SK-N-SH treated with all-trans-retinoic acid at 6 μM for 48 hours (cell line): ENCODE data around the gene IFNA2.

ENCODE experiments used
- ATAC-seq: fragments of 200-7000 bp; cut with Tn5 transposase; 3 replicates; pipeline ENCODE4 v1.9.1; 2020; ENCODE audit warnings: mild to moderate bottlenecking, moderate library complexity
- ARNTL ChIP-seq: fragments of 450-650 bp; formaldehyde crosslinking; IDR thresholded peaks from 2 replicates; pipeline ENCODE4 v1.5.0; 2020; ENCODE audit warnings: low read depth, mild to moderate bottlenecking, moderate library complexity, borderline replicate concordance
- BACH2 ChIP-seq: fragments of 250-450 bp; sonication (Bioruptor Pico); IDR thresholded peaks from 2 replicates; pipeline ENCODE4 v1.9.0; 2021; ENCODE audit warnings: mild to moderate bottlenecking, borderline replicate concordance
- CREB5 ChIP-seq: fragments of 250-450 bp; sonication (Bioruptor Pico); IDR thresholded peaks from 2 replicates; pipeline ENCODE4 v1.5.1; 2020; ENCODE audit warnings: low read depth, mild to moderate bottlenecking, moderate library complexity
- CSDC2 ChIP-seq: fragments of 250-450 bp; sonication (Bioruptor Pico); IDR thresholded peaks from 2 replicates; pipeline ENCODE4 v1.5.0; 2020; ENCODE audit warnings: mild to moderate bottlenecking, moderate library complexity
- CSRNP3 ChIP-seq: fragments of 250-450 bp; sonication (Bioruptor Pico); IDR thresholded peaks from 2 replicates; pipeline ENCODE4 v1.5.1; 2021; ENCODE audit warnings: mild to moderate bottlenecking, moderate library complexity
- ESRRG ChIP-seq: fragments of 250-450 bp; sonication (Bioruptor Pico); IDR thresholded peaks from 2 replicates; pipeline ENCODE4 v1.6.1; 2021; ENCODE audit warnings: mild to moderate bottlenecking
- ISL1 ChIP-seq: fragments of 250-450 bp; sonication (Bioruptor Pico); IDR thresholded peaks from 2 replicates; pipeline ENCODE4 v2.1.2; 2022; ENCODE audit warnings: mild to moderate bottlenecking, moderate library complexity
- OSR1 ChIP-seq: fragments of 250-450 bp; sonication (Bioruptor Pico); IDR thresholded peaks from 2 replicates; pipeline ENCODE4 v1.8.0; 2022; ENCODE audit warnings: moderate library complexity, mild to moderate bottlenecking, inconsistent platforms
- PPARA ChIP-seq: fragments of 250-450 bp; sonication (Bioruptor Pico); IDR thresholded peaks from 2 replicates; pipeline ENCODE4 v1.5.0; 2020; ENCODE audit warnings: mild to moderate bottlenecking, borderline replicate concordance
- RARB ChIP-seq: fragments of 250-450 bp; sonication (Bioruptor Pico); IDR thresholded peaks from 2 replicates; pipeline ENCODE4 v1.8.0; 2021; ENCODE audit warnings: mild to moderate bottlenecking, moderate library complexity
- TOX ChIP-seq: fragments of 250-450 bp; sonication (Bioruptor Pico); IDR thresholded peaks from 2 replicates; pipeline ENCODE4 v1.8.0; 2021; ENCODE audit warnings: mild to moderate bottlenecking, moderate library complexity, borderline replicate concordance
- ZC3H10 ChIP-seq: fragments of 250-450 bp; sonication (Bioruptor Pico); IDR thresholded peaks from 2 replicates; pipeline ENCODE4 v1.5.1; 2021; ENCODE audit warnings: mild to moderate bottlenecking, moderate library complexity
- ZFP3 ChIP-seq: fragments of 250-450 bp; sonication (Bioruptor Pico); IDR thresholded peaks from 2 replicates; pipeline ENCODE4 v1.5.0; 2020; ENCODE audit warnings: mild to moderate bottlenecking, moderate library complexity
- ZFP30 ChIP-seq: fragments of 450-650 bp; formaldehyde crosslinking; IDR thresholded peaks from 2 replicates; pipeline ENCODE4 v1.5.0; 2022; ENCODE audit warnings: mild to moderate bottlenecking, moderate library complexity
- ZNF565 ChIP-seq: fragments of 450-650 bp; formaldehyde crosslinking; conservative IDR thresholded peaks from 2 replicates; pipeline ENCODE4 v1.5.0; 2020; ENCODE audit warnings: low read depth, mild to moderate bottlenecking, moderate library complexity
- ZNF70 ChIP-seq: fragments of 450-650 bp; formaldehyde crosslinking; IDR thresholded peaks from 2 replicates; pipeline ENCODE4 v1.5.0; 2020; ENCODE audit warnings: mild to moderate bottlenecking, moderate library complexity
- ZNF8 ChIP-seq: fragments of 450-650 bp; formaldehyde crosslinking; IDR thresholded peaks from 2 replicates; pipeline ENCODE4 v1.5.0; 2020; ENCODE audit warnings: mild to moderate bottlenecking, moderate library complexity
- TF ChIP-seq, protein P1 (sequence below): fragments of 250-450 bp; sonication (Bioruptor Pico); IDR thresholded peaks from 2 replicates; pipeline ENCODE4 v1.8.0; 2021; ENCODE audit warnings: low read depth, mild to moderate bottlenecking, moderate library complexity, borderline replicate concordance
- TF ChIP-seq, protein P2 (sequence below): fragments of 250-450 bp; sonication (Bioruptor Pico); IDR thresholded peaks from 2 replicates; pipeline ENCODE4 v1.8.0; 2020; ENCODE audit warnings: mild to moderate bottlenecking, moderate library complexity, borderline replicate concordance
- TF ChIP-seq, protein P3 (sequence below): fragments of 250-450 bp; sonication (Bioruptor Pico); IDR thresholded peaks from 2 replicates; pipeline ENCODE4 v1.5.0; 2020; ENCODE audit warnings: mild to moderate bottlenecking, moderate library complexity

Gene IFNA2

GRCh38 chr9:21415493-21416267 is 30.5 kb upstream of the IFNA2 start:
- no peak for ATAC-seq
- TF ChIP-seq ESRRG (no peak), ZNF8 (CRISPR knock-in tag) (no peak), ARNTL (CRISPR knock-in tag) (no peak), BACH2 (CRISPR knock-in tag) (no peak), TOX (no peak), PPARA (CRISPR knock-in tag) (no peak), ISL1 (CRISPR knock-in tag) (no peak), CSRNP3 (CRISPR knock-in tag) (no peak), OSR1 (CRISPR knock-in tag) (no peak), RARB (CRISPR knock-in tag) (no peak), ZC3H10 (CRISPR knock-in tag) (no peak), ZNF565 (CRISPR knock-in tag) (no peak), ZNF70 (no peak), ZFP3 (no peak), CSDC2 (no peak), CREB5 (CRISPR knock-in tag) (no peak)
- TF ChIP-seq, protein P1, sequence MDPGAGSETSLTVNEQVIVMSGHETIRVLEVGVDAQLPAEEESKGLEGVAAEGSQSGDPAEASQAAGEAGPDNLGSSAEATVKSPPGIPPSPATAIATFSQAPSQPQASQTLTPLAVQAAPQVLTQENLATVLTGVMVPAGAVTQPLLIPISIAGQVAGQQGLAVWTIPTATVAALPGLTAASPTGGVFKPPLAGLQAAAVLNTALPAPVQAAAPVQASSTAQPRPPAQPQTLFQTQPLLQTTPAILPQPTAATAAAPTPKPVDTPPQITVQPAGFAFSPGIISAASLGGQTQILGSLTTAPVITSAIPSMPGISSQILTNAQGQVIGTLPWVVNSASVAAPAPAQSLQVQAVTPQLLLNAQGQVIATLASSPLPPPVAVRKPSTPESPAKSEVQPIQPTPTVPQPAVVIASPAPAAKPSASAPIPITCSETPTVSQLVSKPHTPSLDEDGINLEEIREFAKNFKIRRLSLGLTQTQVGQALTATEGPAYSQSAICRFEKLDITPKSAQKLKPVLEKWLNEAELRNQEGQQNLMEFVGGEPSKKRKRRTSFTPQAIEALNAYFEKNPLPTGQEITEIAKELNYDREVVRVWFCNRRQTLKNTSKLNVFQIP (CRISPR knock-in tag): no peak
- TF ChIP-seq, protein P2, sequence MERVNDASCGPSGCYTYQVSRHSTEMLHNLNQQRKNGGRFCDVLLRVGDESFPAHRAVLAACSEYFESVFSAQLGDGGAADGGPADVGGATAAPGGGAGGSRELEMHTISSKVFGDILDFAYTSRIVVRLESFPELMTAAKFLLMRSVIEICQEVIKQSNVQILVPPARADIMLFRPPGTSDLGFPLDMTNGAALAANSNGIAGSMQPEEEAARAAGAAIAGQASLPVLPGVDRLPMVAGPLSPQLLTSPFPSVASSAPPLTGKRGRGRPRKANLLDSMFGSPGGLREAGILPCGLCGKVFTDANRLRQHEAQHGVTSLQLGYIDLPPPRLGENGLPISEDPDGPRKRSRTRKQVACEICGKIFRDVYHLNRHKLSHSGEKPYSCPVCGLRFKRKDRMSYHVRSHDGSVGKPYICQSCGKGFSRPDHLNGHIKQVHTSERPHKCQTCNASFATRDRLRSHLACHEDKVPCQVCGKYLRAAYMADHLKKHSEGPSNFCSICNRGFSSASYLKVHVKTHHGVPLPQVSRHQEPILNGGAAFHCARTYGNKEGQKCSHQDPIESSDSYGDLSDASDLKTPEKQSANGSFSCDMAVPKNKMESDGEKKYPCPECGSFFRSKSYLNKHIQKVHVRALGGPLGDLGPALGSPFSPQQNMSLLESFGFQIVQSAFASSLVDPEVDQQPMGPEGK (CRISPR knock-in tag): no peak
- TF ChIP-seq, protein P3, sequence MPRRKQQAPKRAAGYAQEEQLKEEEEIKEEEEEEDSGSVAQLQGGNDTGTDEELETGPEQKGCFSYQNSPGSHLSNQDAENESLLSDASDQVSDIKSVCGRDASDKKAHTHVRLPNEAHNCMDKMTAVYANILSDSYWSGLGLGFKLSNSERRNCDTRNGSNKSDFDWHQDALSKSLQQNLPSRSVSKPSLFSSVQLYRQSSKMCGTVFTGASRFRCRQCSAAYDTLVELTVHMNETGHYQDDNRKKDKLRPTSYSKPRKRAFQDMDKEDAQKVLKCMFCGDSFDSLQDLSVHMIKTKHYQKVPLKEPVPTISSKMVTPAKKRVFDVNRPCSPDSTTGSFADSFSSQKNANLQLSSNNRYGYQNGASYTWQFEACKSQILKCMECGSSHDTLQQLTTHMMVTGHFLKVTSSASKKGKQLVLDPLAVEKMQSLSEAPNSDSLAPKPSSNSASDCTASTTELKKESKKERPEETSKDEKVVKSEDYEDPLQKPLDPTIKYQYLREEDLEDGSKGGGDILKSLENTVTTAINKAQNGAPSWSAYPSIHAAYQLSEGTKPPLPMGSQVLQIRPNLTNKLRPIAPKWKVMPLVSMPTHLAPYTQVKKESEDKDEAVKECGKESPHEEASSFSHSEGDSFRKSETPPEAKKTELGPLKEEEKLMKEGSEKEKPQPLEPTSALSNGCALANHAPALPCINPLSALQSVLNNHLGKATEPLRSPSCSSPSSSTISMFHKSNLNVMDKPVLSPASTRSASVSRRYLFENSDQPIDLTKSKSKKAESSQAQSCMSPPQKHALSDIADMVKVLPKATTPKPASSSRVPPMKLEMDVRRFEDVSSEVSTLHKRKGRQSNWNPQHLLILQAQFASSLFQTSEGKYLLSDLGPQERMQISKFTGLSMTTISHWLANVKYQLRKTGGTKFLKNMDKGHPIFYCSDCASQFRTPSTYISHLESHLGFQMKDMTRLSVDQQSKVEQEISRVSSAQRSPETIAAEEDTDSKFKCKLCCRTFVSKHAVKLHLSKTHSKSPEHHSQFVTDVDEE (CRISPR knock-in tag): no peak

GRCh38 chr9:21414220-21414940 is 29.2 kb upstream of the IFNA2 start:
- TF ChIP-seq ISL1 (CRISPR knock-in tag) (no peak), ESRRG (no peak), ZFP30 (CRISPR knock-in tag) (no peak)
- TF ChIP-seq, protein P2 (CRISPR knock-in tag): no peak
- ATAC-seq: no peak
